AG04450 (cell line): ENCODE measurements around the gene NEGR1. TPM values are rescaled to one million over a fixed set of nuclear protein-coding genes. Genes with fewer than 3 reads are reported as not detected.

ENCODE experiments used
- CTCF ChIA-PET: fragments of 300-600, 350-600 bp; formaldehyde crosslinking; extraction: SDS; loops from one replicate; lab custom pipeline; 2022; ENCODE audit warnings: antibody characterized with exemption, inconsistent platforms; lab: Charles Lee
- POLR2A ChIA-PET: fragments of 350-600 bp; formaldehyde crosslinking; extraction: SDS; loops from one replicate; lab custom pipeline; 2021; ENCODE audit warnings: antibody characterized with exemption, inconsistent platforms; lab: Yijun Ruan, JAX
- DNase-seq: peaks from one replicate; pipeline ENCODE4 v3.0.0-alpha.2; 2011; ENCODE audit warnings: low read depth, low spot score
- H3K27ac ChIP-seq: one replicate; pipeline ENCODE4 v1.5.1; 2012; ENCODE audit warnings: low read depth, low read length, control low read depth
- H3K27me3 ChIP-seq: one replicate; pipeline ENCODE4 v1.6.0; 2012; ENCODE audit warnings: low read length; ENCODE audit not compliant: control insufficient read depth, insufficient read depth
- H3K4me3 ChIP-seq: 2 replicates; pipeline ENCODE4 v1.5.1; 2011; ENCODE audit warnings: mild to moderate bottlenecking, low read depth, low read length, control low read depth
- H3K9me3 ChIP-seq: 2 replicates; pipeline ENCODE4 v1.5.1; 2012; ENCODE audit warnings: low read length; ENCODE audit not compliant: control insufficient read depth, insufficient read depth
- CTCF ChIP-seq: IDR thresholded peaks from 2 replicates; pipeline ENCODE4 v1.5.1; 2011; ENCODE audit warnings: low read depth, low read length, control low read depth, inconsistent platforms
- polyA plus RNA-seq: library from polyadenylated mRNA; depleted of rRNA; stranded (reverse); fragments of >200 nt; gene quantifications from 2 replicates; pipeline ENCODE4 v1.2.3, GENCODE V29; 2011

Gene NEGR1
- polyA plus RNA-seq, 1 experiment, result 11.3 TPM

GRCh38 chr1:71649608-71650007 lies 632.7 kb downstream of the NEGR1 start:
- H3K9me3 ChIP-seq, result no peaks in the 10 kb centered on the region
- H3K4me3 ChIP-seq, result no peak overlapping the region
- H3K27me3 ChIP-seq, result no peaks in the 10 kb centered on the region
- TF ChIP-seq CTCF, result no peak
- ChIA-PET POLR2A (no interaction called here), CTCF (no interaction called here)
- DNase-seq, result no peak
- H3K27ac ChIP-seq, result no peak overlapping the region

GRCh38 chr1:71647513-71648300 lies 634.6 kb downstream of the NEGR1 start:
- no peak for DNase-seq
- no peak overlapping the region for H3K27ac ChIP-seq
- no peaks in the 10 kb centered on the region for H3K27me3 ChIP-seq
- H3K9me3 ChIP-seq, result no peaks in the 10 kb centered on the region
- no peak overlapping the region for H3K4me3 ChIP-seq
- no peak for TF ChIP-seq CTCF
- CTCF ChIA-PET, result no interaction called here
- POLR2A ChIA-PET, result no interaction called here

- H3K9me3 ChIP-seq, result no peaks in the 10 kb centered on the region
- ChIA-PET CTCF (no interaction called here), POLR2A (no interaction called here)
- no peaks in the 10 kb centered on the region for H3K27me3 ChIP-seq
- TF ChIP-seq CTCF, result no peak
- H3K4me3 ChIP-seq, result no peak overlapping the region
- no peak overlapping the region for H3K27ac ChIP-seq
- DNase-seq, result no peak
Observed at GRCh38 chr1:71645015-71645414, 637.3 kb downstream of the NEGR1 start.

GRCh38 chr1:71641903-71642302 lies 640.4 kb downstream of the NEGR1 start:
- ChIA-PET POLR2A (no interaction called here), CTCF (no interaction called here)
- Histone ChIP-seq H3K27ac (no peak overlapping the region), H3K27me3 (no peaks in the 10 kb centered on the region), H3K9me3 (no peaks in the 10 kb centered on the region; the same call in 1 of the 2 replicates), H3K4me3 (no peak overlapping the region)
- no peak for DNase-seq
- no peak for TF ChIP-seq CTCF

- ChIA-PET POLR2A (no interaction called here), CTCF (no interaction called here)
- H3K4me3 ChIP-seq, result no peak overlapping the region
- no peaks in the 10 kb centered on the region; the same call in 1 of the 2 replicates for H3K9me3 ChIP-seq
- no peak for TF ChIP-seq CTCF
- no peak for DNase-seq
- H3K27ac ChIP-seq, result no peak overlapping the region
- H3K27me3 ChIP-seq, result no peaks in the 10 kb centered on the region
Observed at GRCh38 chr1:71640998-71641397, 641.3 kb downstream of the NEGR1 start.
